ENCODE measurements around the gene EPHB2. TPM values are rescaled to one million over a fixed set of nuclear protein-coding genes. Genes with fewer than 3 reads are reported as not detected.

Gene EPHB2
- total RNA-seq, 4 donors from 2014 or later, result 0.08 to 3.4 (median 1.9) TPM

- Histone ChIP-seq H3K9me3 (no peaks in the 10 kb centered on the region), H3K27ac (no peak overlapping the region), H3K27me3 (peaks cover 0 to 32% (median 0%) of the 10 kb centered on the region in 4 donors), H3K4me3 (no peak overlapping the region), H3K36me3 (no peaks in the 10 kb centered on the region), H3K4me1 (no peaks in the 10 kb centered on the region)
- intact Hi-C loops (cut with DNase I), result no loop called here
- DNase-seq, result no peak
- 88 to 92% methylated on average over 2 of the region's 2 CpGs for WGBS, 2 donors
- TF ChIP-seq CTCF (IDR thresholded peaks at IDR 0.05) (no peak), POLR2A (IDR thresholded peaks at IDR 0.05) (no peak)
Measured at GRCh38 chr1:22737374-22738068, 26.9 kb downstream of the EPHB2 start.

DNA sequence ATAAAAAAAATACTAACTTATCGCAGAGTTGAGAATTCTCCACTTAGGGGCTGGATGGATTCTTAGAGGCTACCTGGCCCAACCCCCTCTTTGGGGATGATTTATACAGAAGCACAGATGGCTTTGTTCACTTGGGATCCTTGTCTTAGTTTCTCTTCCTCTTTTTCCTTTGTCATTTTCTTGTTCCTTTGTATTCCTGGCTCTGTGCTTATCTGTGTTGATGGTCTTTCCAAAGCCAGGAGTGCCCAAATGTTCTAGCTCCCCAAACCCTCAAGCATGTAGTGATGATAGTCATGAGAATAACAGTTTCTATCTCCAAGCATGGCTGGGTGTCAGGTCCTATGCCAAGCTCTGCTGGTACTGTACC is 27.4 kb downstream of the EPHB2 start:
- Histone ChIP-seq H3K4me1 (no peaks in the 10 kb centered on the region), H3K36me3 (no peaks in the 10 kb centered on the region), H3K4me3 (no peak overlapping the region), H3K27me3 (peaks cover 0 to 37% (median 0%) of the 10 kb centered on the region in 4 donors), H3K9me3 (no peaks in the 10 kb centered on the region), H3K27ac (no peak overlapping the region)
- TF ChIP-seq CTCF (IDR thresholded peaks at IDR 0.05) (no peak), POLR2A (IDR thresholded peaks at IDR 0.05) (no peak)
- no peak for DNase-seq
- WGBS, 2 donors, result 94 to 100% methylated on average over 1 of the region's 1 CpG
- intact Hi-C loops (cut with DNase I), result no loop called here

DNA sequence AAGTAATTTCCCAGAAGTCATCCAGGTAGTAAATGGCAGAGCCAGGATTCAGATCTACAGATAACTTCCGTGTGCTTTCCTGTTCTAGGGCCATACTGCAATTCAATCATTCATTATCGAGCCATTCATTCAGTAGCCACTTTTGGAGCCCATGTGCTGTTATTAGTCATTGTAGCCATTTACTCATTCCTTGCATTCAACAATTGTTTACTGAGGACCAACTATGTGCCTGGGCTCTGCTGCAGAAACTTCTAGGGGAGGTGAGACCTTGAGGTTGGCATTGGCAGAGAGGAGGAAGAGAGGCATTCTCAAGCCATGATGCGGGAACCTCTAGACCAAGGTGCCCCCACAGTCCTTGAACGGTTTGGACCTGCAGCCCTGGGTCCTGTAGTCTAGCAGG is 27.9 kb downstream of the EPHB2 start:
- Histone ChIP-seq H3K36me3 (no peaks in the 10 kb centered on the region), H3K27me3 (peaks cover 0 to 39% (median 0%) of the 10 kb centered on the region in 4 donors), H3K27ac (no peak overlapping the region), H3K4me1 (no peaks in the 10 kb centered on the region), H3K9me3 (no peaks in the 10 kb centered on the region), H3K4me3 (no peak overlapping the region)
- TF ChIP-seq CTCF (IDR thresholded peaks at IDR 0.05), result no peak
- TF ChIP-seq POLR2A (IDR thresholded peaks at IDR 0.05), result no peak
- intact Hi-C loops (cut with DNase I), result no loop called here
- 75 to 93% methylated on average over 4 of the region's 4 CpGs for WGBS, 2 donors
- no peak for DNase-seq

DNA sequence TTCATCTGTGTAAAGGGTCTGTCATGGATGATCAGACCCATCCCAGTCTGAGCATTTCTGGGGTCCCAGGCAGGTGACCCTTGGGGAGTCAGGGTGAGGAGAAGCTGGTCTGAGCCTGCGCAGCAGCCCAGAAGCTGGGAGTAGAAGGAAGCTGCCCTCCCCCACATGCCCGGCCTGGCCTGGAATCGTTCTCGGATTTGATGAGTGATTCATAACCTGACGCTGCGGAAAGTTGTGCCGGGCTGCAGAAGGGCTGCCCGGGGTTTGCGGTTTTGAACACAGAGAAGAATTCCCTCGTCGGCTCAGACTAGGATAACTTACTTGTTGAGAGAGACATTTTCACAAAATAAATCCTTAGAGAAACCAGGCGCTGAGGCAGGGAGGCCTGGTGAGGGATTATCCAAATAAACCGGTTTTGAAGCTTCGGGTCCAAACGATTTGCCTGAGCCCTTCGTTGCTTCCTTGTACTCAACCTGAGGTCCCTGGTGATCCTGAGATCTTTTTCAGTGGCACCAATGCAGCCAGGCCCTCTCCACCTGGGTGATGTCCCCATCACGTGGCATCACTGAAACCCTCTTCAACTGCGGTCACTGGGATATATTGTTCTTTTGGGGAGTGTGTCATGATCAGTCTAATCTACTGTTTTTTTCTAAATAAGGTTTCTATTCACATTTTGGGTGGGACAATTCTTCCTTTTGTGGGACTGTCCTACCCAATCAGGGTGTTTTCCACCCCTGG is 29.2 kb downstream of the EPHB2 start:
- DNase-seq, result no peak

More for the DNA sequence above, 29.2 kb downstream of the EPHB2 start:
- Histone ChIP-seq H3K27ac (no peak overlapping the region), H3K4me3 (no peak overlapping the region), H3K27me3 (peaks cover 0 to 39% (median 0%) of the 10 kb centered on the region in 4 donors), H3K36me3 (no peaks in the 10 kb centered on the region), H3K4me1 (no peaks in the 10 kb centered on the region), H3K9me3 (no peaks in the 10 kb centered on the region)
- WGBS, 2 donors, result 69 to 88% methylated on average over 9 to 17 of the region's 18 CpGs
- intact Hi-C loops (cut with DNase I), result no loop called here
- no peak for TF ChIP-seq CTCF (IDR thresholded peaks at IDR 0.05)
- no peak for TF ChIP-seq POLR2A (IDR thresholded peaks at IDR 0.05)
